GM18498 (cell line): Measurements from ENCODE around the gene FAAH.

Experiments
- ATAC-seq: cut with Tn5 transposase; IDR thresholded peaks from one replicate; pipeline ENCODE4 v1.9.1; 2021; ENCODE audit warnings: mild to moderate bottlenecking, moderate library complexity; ENCODE audit not compliant: unreplicated experiment

FAAH gene

GRCh38 chr1:46421739-46422138, 27.6 kb downstream of the FAAH start:
- ATAC-seq, result no peak

- no peak for ATAC-seq
These were observed 28.2 kb downstream of the FAAH start for GRCh38 chr1:46422261-46422871.

GRCh38 chr1:46423574-46424240, 29.6 kb downstream of the FAAH start:
- no peak for ATAC-seq

GRCh38 chr1:46424730-46425129, 30.6 kb downstream of the FAAH start:
- no peak for ATAC-seq

- no peak for ATAC-seq
These were observed 31.6 kb downstream of the FAAH start for GRCh38 chr1:46425726-46426125.

- no peak for ATAC-seq
These were observed 33.4 kb downstream of the FAAH start for GRCh38 chr1:46427541-46427940.

- no peak for ATAC-seq
These were observed 35.3 kb downstream of the FAAH start for GRCh38 chr1:46429436-46429835.

- ATAC-seq, result no peak
These were observed 37.6 kb downstream of the FAAH start for GRCh38 chr1:46431695-46432094.

- no peak for ATAC-seq
These were observed 38.7 kb downstream of the FAAH start for GRCh38 chr1:46432781-46433327.

GRCh38 chr1:46434358-46434757, 40.2 kb downstream of the FAAH start:
- no peak for ATAC-seq

GRCh38 chr1:46436844-46437243, 42.7 kb downstream of the FAAH start:
- ATAC-seq, result no peak

- no peak for ATAC-seq
These were observed 43.6 kb downstream of the FAAH start for GRCh38 chr1:46437723-46438122.

- ATAC-seq, result no peak
These were observed 44.2 kb downstream of the FAAH start for GRCh38 chr1:46438346-46438745.

- no peak for ATAC-seq
These were observed 46.4 kb downstream of the FAAH start for GRCh38 chr1:46440478-46440877.

GRCh38 chr1:46442317-46443161, 48.4 kb downstream of the FAAH start:
- peak; percentile 79 for ATAC-seq

GRCh38 chr1:46444466-46444865, 50.3 kb downstream of the FAAH start:
- no peak for ATAC-seq

- ATAC-seq, result no peak
These were observed 51.7 kb downstream of the FAAH start for GRCh38 chr1:46445773-46446256.

- no peak for ATAC-seq
These were observed 52.8 kb downstream of the FAAH start for GRCh38 chr1:46446646-46447498.

- no peak for ATAC-seq
These were observed 53.5 kb downstream of the FAAH start for GRCh38 chr1:46447499-46448108.
